Prostate gland (tissue), 2 donors: Measurements from ENCODE around the gene APLP2. TPM values are rescaled to one million over a fixed set of nuclear protein-coding genes. Genes with fewer than 3 reads are reported as not detected.
"Not testable (repeated sequence)": the region's sequence is repeated elsewhere in the genome, so short reads cannot be mapped to it uniquely, and the experiment has no call there.

Source experiments
- DNase-seq: peaks from one replicate; pipeline ENCODE4 v3.0.0-alpha.2; 2019; ENCODE audit warnings: low spot score
- H3K27ac ChIP-seq, 2 donors: fragments of 200-600 bp; sonication (generic); 2 replicates each; pipeline ENCODE4 v1.5.1; 2017 to 2019
- H3K27me3 ChIP-seq: fragments of 200-600 bp; sonication (generic); replicated peaks from 2 replicates; pipeline ENCODE4 v1.5.1; 2019; ENCODE audit not compliant: insufficient read depth
- H3K36me3 ChIP-seq, 2 donors: fragments of 200-600 bp; sonication (generic); 1 replicate in 1 of 2; 2 replicates in 1 of 2; pipeline versions ENCODE4 v1.5.1 to v1.8.1; 2017 to 2019
- H3K4me1 ChIP-seq: fragments of 200-600 bp; sonication (generic); replicated peaks from 2 replicates; pipeline ENCODE4 v1.5.1; 2019
- H3K4me3 ChIP-seq, 2 donors: fragments of 200-600 bp; sonication (generic); 2 replicates each; pipeline ENCODE4 v1.5.1; 2017 to 2019
- H3K9me3 ChIP-seq: fragments of 200-600 bp; sonication (generic); 2 replicates; pipeline ENCODE4 v1.5.1; 2017
- CTCF ChIP-seq, 4 experiments: fragments of 200-600 bp in 2 of 4; fragments of 450-650 bp in 2 of 4; sonication (generic) in 2 of 4; IDR thresholded peaks; 1 replicate in 3 of 4; 2 replicates in 1 of 4; pipeline ENCODE4 v1.5.1; 2016 to 2019; ENCODE audit warnings: antibody characterized with exemption in 4 of 4, mild to moderate bottlenecking in 2 of 4, moderate library complexity in 2 of 4
- POLR2A ChIP-seq: fragments of 450-650 bp; IDR thresholded peaks from one replicate; pipeline ENCODE4 v1.6.1; 2016; ENCODE audit warnings: antibody characterized with exemption, mild to moderate bottlenecking
- POLR2AphosphoS5 ChIP-seq: sonication (generic); formaldehyde crosslinking; IDR thresholded peaks from one replicate; pipeline ENCODE4 v1.6.1; 2017; ENCODE audit warnings: antibody characterized with exemption
- WGBS: methylation state at CpG from one replicate; pipeline ENCODE4 v1.1.5; 2018; 5-methylcytosine and 5-hydroxymethylcytosine counted together
- intact Hi-C: fragments of 100-400 bp; cut with DNase I; formaldehyde crosslinking; loops from one replicate; pipeline ENCODE4 v1.14.2; 2022
- total RNA-seq, 2 donors: library from RNA; depleted of rRNA; stranded (reverse); fragments of >200 nt; gene quantifications; one replicate each; pipeline ENCODE4 v1.1.0, GENCODE V29; 2016

Gene APLP2
- total RNA-seq, 2 donors from 2014 or later = 222 to 434 TPM

- intact Hi-C loops = no loop called here
- Histone ChIP-seq H3K27me3 (no peaks in the 10 kb centered on the region), H3K4me3 (no peak overlapping the region), H3K27ac (no peak overlapping the region), H3K9me3 (no peaks in the 10 kb centered on the region), H3K36me3 (no peaks in the 10 kb centered on the region), H3K4me1 (no peaks in the 10 kb centered on the region)
- WGBS = 47% methylated on average over 9 of the region's 9 CpGs
- TF ChIP-seq CTCF (IDR thresholded peaks at IDR 0.05) (no peak), POLR2A (no peak), POLR2AphosphoS5 (no peak)
- DNase-seq = no peak
Measured at GRCh38 chr11:130088919-130089673, 19.4 kb downstream of the APLP2 start.

GRCh38 chr11:130089674-130090073, 20.0 kb downstream of the APLP2 start:
- TF ChIP-seq CTCF (IDR thresholded peaks at IDR 0.05) = no peak
- Histone ChIP-seq H3K27me3 (no peaks in the 10 kb centered on the region), H3K4me3 (no peak overlapping the region), H3K27ac (no peak overlapping the region), H3K4me1 (no peaks in the 10 kb centered on the region), H3K36me3 (no peaks in the 10 kb centered on the region), H3K9me3 (no peaks in the 10 kb centered on the region)
- intact Hi-C loops = no loop called here
- WGBS = 90% methylated on average over 5 of the region's 5 CpGs
- DNase-seq = no peak

- H3K27me3 ChIP-seq, DNase-seq, H3K4me3 ChIP-seq, H3K36me3 ChIP-seq, H3K27ac ChIP-seq, H3K9me3 ChIP-seq, intact Hi-C loops, H3K4me1 ChIP-seq: not testable (repeated sequence)
- 88% methylated on average over 8 of the region's 16 CpGs for WGBS
Measured at GRCh38 chr11:130090517-130090916, 20.8 kb downstream of the APLP2 start.

- H3K4me3 ChIP-seq, H3K36me3 ChIP-seq, H3K4me1 ChIP-seq, H3K27me3 ChIP-seq, intact Hi-C loops, H3K27ac ChIP-seq, DNase-seq, H3K9me3 ChIP-seq: not testable (repeated sequence)
- WGBS = no CpG with 5 or more reads among the region's 36 CpGs
Measured at GRCh38 chr11:130091169-130091568, 21.5 kb downstream of the APLP2 start.

- H3K9me3 ChIP-seq = no peaks in the 10 kb centered on the region
- H3K27ac ChIP-seq = no peak overlapping the region
- intact Hi-C loops = no loop called here
- H3K27me3 ChIP-seq = no peaks in the 10 kb centered on the region
- TF ChIP-seq POLR2A (no peak), POLR2AphosphoS5 (no peak), CTCF (IDR thresholded peaks at IDR 0.05) (no peak)
- WGBS = 63% methylated on average over 4 of the region's 4 CpGs
- DNase-seq = no peak
- no peaks in the 10 kb centered on the region for H3K4me1 ChIP-seq
- H3K4me3 ChIP-seq = no peak overlapping the region
- H3K36me3 ChIP-seq = no peaks in the 10 kb centered on the region
Measured at GRCh38 chr11:130092661-130093060, 23.0 kb downstream of the APLP2 start.

GRCh38 chr11:130094614-130095013, 24.9 kb downstream of the APLP2 start:
- TF ChIP-seq POLR2AphosphoS5 (no peak), CTCF (IDR thresholded peaks at IDR 0.05) (no peak), POLR2A (no peak)
- H3K27ac ChIP-seq = no peak overlapping the region
- intact Hi-C loops = no loop called here

More at GRCh38 chr11:130094614-130095013, 24.9 kb downstream of the APLP2 start:
- Histone ChIP-seq H3K36me3 (no peaks in the 10 kb centered on the region), H3K27me3 (no peaks in the 10 kb centered on the region), H3K4me3 (no peak overlapping the region), H3K9me3 (no peaks in the 10 kb centered on the region), H3K4me1 (no peaks in the 10 kb centered on the region)
- DNase-seq = no peak
- 89% methylated on average over 4 of the region's 4 CpGs for WGBS
